Hematopoietic multipotent progenitor cell treated with erythropoietin and hydrocortisone succinate and interleukin-3 and kit ligand, for 17 days (in vitro differentiated cells): ENCODE data around the gene PRPSAP2.

Source experiments
- DNase-seq: peaks from one replicate; pipeline ENCODE4 v3.0.0-alpha.2; 2015; ENCODE audit warnings: low spot score

Gene PRPSAP2

GRCh38 chr17:18962494-18962815 is 104.5 kb downstream of the PRPSAP2 start:
- no peak for DNase-seq

GRCh38 chr17:18963126-18964017 is 105.4 kb downstream of the PRPSAP2 start:
- DNase-seq = no peak

GRCh38 chr17:18964018-18964351 is 106.1 kb downstream of the PRPSAP2 start:
- no peak for DNase-seq

- DNase-seq = no peak
Measured at GRCh38 chr17:18964550-18964949, 106.6 kb downstream of the PRPSAP2 start.

GRCh38 chr17:18965530-18966236 is 107.8 kb downstream of the PRPSAP2 start:
- no peak for DNase-seq

- no peak for DNase-seq
Measured at GRCh38 chr17:18966831-18967624, 109.1 kb downstream of the PRPSAP2 start.

- no peak for DNase-seq
Measured at GRCh38 chr17:18967916-18968315, 110.0 kb downstream of the PRPSAP2 start.

- no peak for DNase-seq
Measured at GRCh38 chr17:18968345-18968744, 110.4 kb downstream of the PRPSAP2 start.

- DNase-seq = peak; percentile 26
Measured at GRCh38 chr17:18968945-18969887, 111.3 kb downstream of the PRPSAP2 start.

GRCh38 chr17:18970582-18971480 is 112.9 kb downstream of the PRPSAP2 start:
- no peak for DNase-seq

GRCh38 chr17:18971801-18972200 is 113.9 kb downstream of the PRPSAP2 start:
- no peak for DNase-seq

- DNase-seq = no peak
Measured at GRCh38 chr17:18974407-18975149, 116.6 kb downstream of the PRPSAP2 start.

- DNase-seq = no peak
Measured at GRCh38 chr17:18975597-18975996, 117.7 kb downstream of the PRPSAP2 start.

- no peak for DNase-seq
Measured at GRCh38 chr17:18976201-18976600, 118.3 kb downstream of the PRPSAP2 start.

- no peak for DNase-seq
Measured at GRCh38 chr17:18977021-18977420, 119.1 kb downstream of the PRPSAP2 start.

GRCh38 chr17:18977646-18978045 is 119.7 kb downstream of the PRPSAP2 start:
- DNase-seq = no peak

GRCh38 chr17:18978050-18978449 is 120.1 kb downstream of the PRPSAP2 start:
- DNase-seq = no peak

GRCh38 chr17:18978655-18979054 is 120.7 kb downstream of the PRPSAP2 start:
- no peak for DNase-seq
